Retina (tissue), 1 donor: ENCODE data around the gene USP28.
"Not testable (repeated sequence)": the region's sequence is repeated elsewhere in the genome, so short reads cannot be mapped to it uniquely, and the experiment has no call there.

Source experiments
- DNase-seq: peaks from one replicate; pipeline ENCODE4 v3.0.0-alpha.2; 2016

USP28 gene

DNA sequence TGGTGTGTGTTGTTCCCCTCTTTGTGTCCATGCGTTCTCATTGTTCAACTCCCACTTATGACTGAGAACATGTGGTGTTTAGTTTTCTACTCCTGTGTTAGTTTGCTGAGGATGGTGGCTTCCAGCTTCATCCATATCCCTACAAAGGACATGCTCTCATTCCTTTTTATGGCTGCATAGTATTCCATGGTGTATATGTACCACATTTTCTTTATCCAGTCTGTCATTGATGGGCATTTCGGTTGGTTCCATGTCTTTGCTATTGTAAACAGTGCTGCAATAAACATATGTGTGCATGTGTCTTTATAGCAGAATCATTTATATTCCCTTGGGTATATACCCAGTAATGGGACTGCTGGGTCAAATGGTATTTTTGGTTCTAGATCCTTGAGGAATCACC is 112.3 kb downstream of the USP28 start:
- not testable (repeated sequence) for DNase-seq

- DNase-seq, result no peak
Measured at GRCh38 chr11:113760241-113760640, 115.1 kb downstream of the USP28 start.

DNA sequence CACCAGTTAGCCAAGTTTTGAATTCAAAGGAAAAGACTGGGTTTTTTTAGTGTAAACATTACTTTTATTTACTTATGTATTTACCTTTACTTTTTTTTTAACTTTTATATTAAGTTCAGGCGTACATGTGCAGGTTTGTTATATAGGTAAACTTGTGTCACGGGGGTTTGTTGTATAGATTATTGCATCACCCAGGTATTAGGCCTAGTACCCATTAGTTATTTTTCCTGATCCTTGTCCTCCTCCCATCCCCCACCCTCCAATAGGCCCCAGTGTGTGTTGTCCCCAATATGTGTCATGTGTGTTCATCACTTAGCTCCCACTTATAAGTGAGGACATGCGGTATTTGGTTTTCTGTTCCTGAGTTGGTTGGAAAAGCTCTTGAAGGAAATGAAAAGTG is 122.4 kb downstream of the USP28 start:
- DNase-seq, result no peak
